Transverse colon (tissue), 4 donors: ENCODE measurements around the gene SERHL2.
"Not testable (repeated sequence)": the region's sequence is repeated elsewhere in the genome, so short reads cannot be mapped to it uniquely, and the experiment has no call there.

Experiments used
- CTCF ChIP-seq, 5 experiments: fragments of 200-600 bp in 3 of 5; fragments of 450-650 bp in 2 of 5; sonication (generic) in 3 of 5; IDR thresholded peaks; 1 replicate in 2 of 5; 2 replicates in 3 of 5; pipeline ENCODE4 v1.5.1; 2016 to 2017; ENCODE audit warnings: antibody characterized with exemption in 5 of 5, inconsistent platforms in 3 of 5, mild to moderate bottlenecking in 2 of 5, moderate library complexity in 1 of 5
- POLR2A ChIP-seq: fragments of 450-650 bp; IDR thresholded peaks from one replicate; pipeline ENCODE4 v1.6.1; 2016; ENCODE audit warnings: antibody characterized with exemption, mild to moderate bottlenecking, moderate library complexity
- POLR2AphosphoS5 ChIP-seq, 3 donors: sonication (generic); formaldehyde crosslinking; IDR thresholded peaks; one replicate each; pipeline ENCODE4 v1.6.1; 2016; ENCODE audit warnings: antibody characterized with exemption in 3 of 3

- TF ChIP-seq CTCF (IDR thresholded peaks at IDR 0.05); POLR2A; POLR2AphosphoS5 (IDR thresholded peaks at IDR 0.05): not testable (repeated sequence)
Observed at GRCh38 chr22:42567950-42568349, 14.2 kb downstream of the SERHL2 start.
